ENCODE data around the gene BCAN.

DNA sequence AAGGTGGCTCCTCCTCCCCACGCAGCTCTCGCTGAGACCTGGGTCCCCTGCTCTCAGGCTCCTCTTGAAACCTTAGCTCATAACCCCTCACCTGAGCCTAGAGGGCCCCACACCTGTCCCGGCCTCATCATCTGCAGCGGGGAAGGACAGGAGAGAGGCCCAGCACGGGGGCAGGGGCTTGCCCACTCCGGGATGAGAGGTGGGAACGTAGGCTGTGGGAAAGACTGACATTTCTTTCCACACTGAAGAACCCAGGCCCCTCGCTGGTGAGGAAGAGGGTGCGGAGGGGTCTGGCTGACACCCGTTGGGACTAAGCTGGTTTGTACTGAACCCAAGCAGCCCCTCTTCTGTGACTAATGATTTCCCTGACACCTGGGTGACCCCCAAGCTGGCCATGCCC lies 49.3 kb downstream of the BCAN start:
- no peak for TF ChIP-seq FOXP2 (optimal IDR thresholded peaks at IDR 0.05; ENCODE audit: control extremely low read depth, extremely low read length, insufficient read depth)
- no peak for TF ChIP-seq EZH2 (IDR thresholded peaks at IDR 0.05)

Measured in SK-N-MC (cell line).